ENCODE measurements around the gene RABGEF1.
A peak's percentile ranks its signal among the peaks of the same experiment; 100 is the strongest.
"Not testable (repeated sequence)": the region's sequence is repeated elsewhere in the genome, so short reads cannot be mapped to it uniquely, and the experiment has no call there.

The RABGEF1 gene

GRCh38 chr7:66740302-66740979 lies at the start of gene RABGEF1:
Gene RABGEF1, plus strand, starts transcription at chr7:66740733. Its CDS starts 31,167 bp downstream, at chr7:66771900.
- Histone ChIP-seq H3K4me3 (ENCODE audit: low read length, poor library complexity, severe bottlenecking) (peak within 1 kb of the TSS; percentile 76), H3K4me1 (ENCODE audit: insufficient read depth, low read length, poor library complexity, severe bottlenecking) (peaks cover 13% of the 10 kb centered on the region), H2AFZ (ENCODE audit: low read length) (peak within 1 kb of the TSS; percentile 84), H3K79me2 (ENCODE audit: insufficient read depth, low read length) (peaks cover 52% of the 10 kb centered on the region), H4K20me1 (ENCODE audit: insufficient read depth, low read length, poor library complexity, severe bottlenecking) (peaks cover 8% of the 10 kb centered on the region), H3K36me3 (ENCODE audit: insufficient read depth, low read length) (no peaks in the 10 kb centered on the region), H3K9me2 (replicated peaks; ENCODE audit: low read depth, low read length) (no peaks in the 10 kb centered on the region), H3K4me2 (ENCODE audit: low read depth, low read length, poor library complexity, severe bottlenecking) (peak within 1 kb of the TSS; percentile 80), H3F3A (ENCODE audit: low read depth) (no peaks in the 10 kb centered on the region), H3K9ac (ENCODE audit: low read depth, low read length, poor library complexity, severe bottlenecking) (peak within 1 kb of the TSS; percentile 83), H3K9me3 (ENCODE audit: insufficient read depth, low read depth, low read length) (peaks cover 5% of the 10 kb centered on the region; the same call in 1 of the 2 replicates), H3K27me3 (ENCODE audit: insufficient read depth, low read length, poor library complexity, severe bottlenecking) (no peaks in the 10 kb centered on the region)
- TF ChIP-seq CTCF (conservative IDR thresholded peaks at IDR 0.05; ENCODE audit: low read length) (no peak), EZH2phosphoT487 (IDR thresholded peaks at IDR 0.05; ENCODE audit: borderline replicate concordance) (no peak)

DNA sequence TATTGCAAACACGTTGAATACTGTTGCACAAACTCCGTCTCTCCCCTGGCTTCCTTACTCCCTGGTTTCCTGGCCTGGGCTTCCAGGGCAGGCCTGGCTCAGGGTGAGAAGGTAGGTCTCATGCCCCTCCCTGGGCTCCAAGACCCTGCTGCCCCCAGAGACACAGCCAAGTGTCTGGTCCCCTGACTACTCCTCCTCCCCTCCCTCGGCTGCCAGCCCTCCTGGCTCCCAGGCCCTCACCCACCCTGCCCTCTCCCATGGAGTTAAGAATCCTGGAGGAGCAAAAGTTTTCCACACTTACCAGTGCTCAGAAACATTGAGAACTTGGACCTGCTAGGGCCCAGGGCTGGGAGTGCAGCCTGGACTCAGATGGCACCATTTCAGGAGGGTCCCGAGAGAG lies 47.2 kb upstream of the RABGEF1 start:
- H3K4me3 ChIP-seq (ENCODE audit: low read length, poor library complexity, severe bottlenecking) = no peak overlapping the region
- H2AFZ ChIP-seq (ENCODE audit: low read length) = no peak overlapping the region
- no peaks in the 10 kb centered on the region for H3K9me3 ChIP-seq (ENCODE audit: insufficient read depth, low read depth, low read length)
- no peak overlapping the region for H3K9ac ChIP-seq (ENCODE audit: low read depth, low read length, poor library complexity, severe bottlenecking)
- no peaks in the 10 kb centered on the region for H3K9me2 ChIP-seq (replicated peaks; ENCODE audit: low read depth, low read length)
- H3K4me2 ChIP-seq (ENCODE audit: low read depth, low read length, poor library complexity, severe bottlenecking) = no peak overlapping the region
- H3K36me3 ChIP-seq (ENCODE audit: insufficient read depth, low read length) = no peaks in the 10 kb centered on the region
- no peaks in the 10 kb centered on the region for H3K79me2 ChIP-seq (ENCODE audit: insufficient read depth, low read length)
- H3K4me1 ChIP-seq (ENCODE audit: insufficient read depth, low read length, poor library complexity, severe bottlenecking) = no peaks in the 10 kb centered on the region
- TF ChIP-seq EZH2phosphoT487 (IDR thresholded peaks at IDR 0.05; ENCODE audit: borderline replicate concordance) (no peak), CTCF (conservative IDR thresholded peaks at IDR 0.05; ENCODE audit: low read length) (no peak)
- no peaks in the 10 kb centered on the region for H3F3A ChIP-seq (ENCODE audit: low read depth)
- H3K27me3 ChIP-seq (ENCODE audit: insufficient read depth, low read length, poor library complexity, severe bottlenecking) = no peaks in the 10 kb centered on the region
- no peaks in the 10 kb centered on the region for H4K20me1 ChIP-seq (ENCODE audit: insufficient read depth, low read length, poor library complexity, severe bottlenecking)

DNA sequence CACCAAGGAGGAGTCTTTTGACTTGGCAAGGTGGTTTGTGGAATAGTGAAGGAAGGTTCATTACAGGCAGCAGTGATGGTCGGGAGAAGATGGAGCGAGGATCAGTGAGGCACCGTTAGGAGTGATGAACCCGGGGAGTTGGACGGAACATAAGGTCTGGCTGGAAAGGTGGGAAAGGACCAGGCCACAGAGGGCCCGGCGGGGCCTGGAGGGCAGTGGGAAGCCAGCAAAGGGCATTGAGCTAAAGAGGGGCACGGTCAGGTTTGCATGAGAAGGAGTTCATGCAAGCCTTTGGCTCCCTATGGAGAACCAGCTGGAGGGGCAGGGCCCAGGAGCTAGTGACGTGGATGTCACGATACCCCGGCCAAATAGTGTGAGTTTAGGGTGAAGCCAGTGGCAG lies 46.2 kb upstream of the RABGEF1 start:
- Histone ChIP-seq H3K9ac (ENCODE audit: low read depth, low read length, poor library complexity, severe bottlenecking) (no peak overlapping the region), H3K4me1 (ENCODE audit: insufficient read depth, low read length, poor library complexity, severe bottlenecking) (no peaks in the 10 kb centered on the region)
- no peak for TF ChIP-seq CTCF (conservative IDR thresholded peaks at IDR 0.05; ENCODE audit: low read length)

GRCh38 chr7:66695417-66695816 lies 45.1 kb upstream of the RABGEF1 start:
- H3K4me2 ChIP-seq (ENCODE audit: low read depth, low read length, poor library complexity, severe bottlenecking); H3K9ac ChIP-seq (ENCODE audit: low read depth, low read length, poor library complexity, severe bottlenecking); H3K4me3 ChIP-seq (ENCODE audit: low read length, poor library complexity, severe bottlenecking); H3F3A ChIP-seq (ENCODE audit: low read depth); H3K9me3 ChIP-seq (ENCODE audit: insufficient read depth, low read depth, low read length); H3K79me2 ChIP-seq (ENCODE audit: insufficient read depth, low read length); H4K20me1 ChIP-seq (ENCODE audit: insufficient read depth, low read length, poor library complexity, severe bottlenecking); H3K27me3 ChIP-seq (ENCODE audit: insufficient read depth, low read length, poor library complexity, severe bottlenecking); H3K4me1 ChIP-seq (ENCODE audit: insufficient read depth, low read length, poor library complexity, severe bottlenecking); H2AFZ ChIP-seq (ENCODE audit: low read length); H3K36me3 ChIP-seq (ENCODE audit: insufficient read depth, low read length); H3K9me2 ChIP-seq (replicated peaks; ENCODE audit: low read depth, low read length): not testable (repeated sequence)

More for the DNA sequence above, 46.2 kb upstream of the RABGEF1 start:
- Histone ChIP-seq H3K4me2 (ENCODE audit: low read depth, low read length, poor library complexity, severe bottlenecking) (no peak overlapping the region), H3K4me3 (ENCODE audit: low read length, poor library complexity, severe bottlenecking) (no peak overlapping the region), H3K27me3 (ENCODE audit: insufficient read depth, low read length, poor library complexity, severe bottlenecking) (no peaks in the 10 kb centered on the region), H3K36me3 (ENCODE audit: insufficient read depth, low read length) (no peaks in the 10 kb centered on the region), H4K20me1 (ENCODE audit: insufficient read depth, low read length, poor library complexity, severe bottlenecking) (no peaks in the 10 kb centered on the region), H2AFZ (ENCODE audit: low read length) (no peak overlapping the region), H3K9me3 (ENCODE audit: insufficient read depth, low read depth, low read length) (no peaks in the 10 kb centered on the region), H3K9me2 (replicated peaks; ENCODE audit: low read depth, low read length) (no peaks in the 10 kb centered on the region), H3F3A (ENCODE audit: low read depth) (no peaks in the 10 kb centered on the region), H3K79me2 (ENCODE audit: insufficient read depth, low read length) (no peaks in the 10 kb centered on the region)

- not testable (repeated sequence) for H3K4me2 ChIP-seq (ENCODE audit: low read depth, low read length, poor library complexity, severe bottlenecking); H2AFZ ChIP-seq (ENCODE audit: low read length); H3K9me2 ChIP-seq (replicated peaks; ENCODE audit: low read depth, low read length); H3K36me3 ChIP-seq (ENCODE audit: insufficient read depth, low read length); H3K9ac ChIP-seq (ENCODE audit: low read depth, low read length, poor library complexity, severe bottlenecking); H3K9me3 ChIP-seq (ENCODE audit: insufficient read depth, low read depth, low read length); H3K79me2 ChIP-seq (ENCODE audit: insufficient read depth, low read length); H3K27me3 ChIP-seq (ENCODE audit: insufficient read depth, low read length, poor library complexity, severe bottlenecking); H3K4me3 ChIP-seq (ENCODE audit: low read length, poor library complexity, severe bottlenecking); H3F3A ChIP-seq (ENCODE audit: low read depth); H3K4me1 ChIP-seq (ENCODE audit: insufficient read depth, low read length, poor library complexity, severe bottlenecking); H4K20me1 ChIP-seq (ENCODE audit: insufficient read depth, low read length, poor library complexity, severe bottlenecking)
Measured at GRCh38 chr7:66696134-66696533, 44.4 kb upstream of the RABGEF1 start.

Data from Loucy (cell line).